ENCODE results near the gene NOTCH2.

NOTCH2 gene

DNA sequence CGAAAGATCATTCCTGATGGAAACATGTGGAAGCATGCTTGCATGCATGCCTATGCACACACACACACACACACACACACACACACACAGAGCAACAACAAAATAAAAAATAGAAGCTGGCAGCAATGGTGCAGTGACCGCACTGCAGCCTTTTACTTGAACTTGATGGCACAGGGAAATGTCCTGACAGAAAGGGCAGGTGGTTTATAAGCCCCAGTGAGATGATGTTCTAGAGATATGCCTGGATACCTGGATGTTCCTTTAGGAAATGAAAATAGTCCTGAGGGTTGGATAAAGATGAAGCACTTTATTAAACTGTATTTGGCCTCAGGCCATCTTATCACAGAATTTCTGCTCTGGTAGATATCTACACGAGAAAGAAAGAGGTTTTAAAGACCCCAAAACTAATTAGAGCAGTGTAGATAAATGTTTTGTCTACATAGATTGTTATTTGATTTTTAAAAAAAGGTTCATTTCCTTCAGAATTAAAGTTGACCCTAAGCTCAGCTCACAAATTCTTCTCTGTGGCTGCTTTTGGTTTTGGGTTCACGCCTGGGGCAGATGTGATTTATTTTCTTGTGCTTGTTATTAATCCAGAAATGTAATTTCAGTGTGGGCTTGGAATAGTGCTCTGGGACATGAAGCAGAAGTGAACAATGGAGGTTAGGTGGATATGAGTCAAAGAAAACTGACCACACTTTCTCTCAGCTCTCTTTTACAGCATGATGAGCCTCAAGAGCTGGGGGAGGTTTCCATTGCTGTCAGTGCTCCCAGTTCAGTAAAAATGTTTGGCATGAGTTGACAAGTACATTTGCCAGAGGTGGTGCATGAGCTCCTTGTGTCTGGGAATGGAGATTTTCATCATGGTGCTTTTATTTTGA, 196.1 kb downstream of the NOTCH2 start:
- no peak for DNase-seq (ENCODE audit: low spot score)

DNA sequence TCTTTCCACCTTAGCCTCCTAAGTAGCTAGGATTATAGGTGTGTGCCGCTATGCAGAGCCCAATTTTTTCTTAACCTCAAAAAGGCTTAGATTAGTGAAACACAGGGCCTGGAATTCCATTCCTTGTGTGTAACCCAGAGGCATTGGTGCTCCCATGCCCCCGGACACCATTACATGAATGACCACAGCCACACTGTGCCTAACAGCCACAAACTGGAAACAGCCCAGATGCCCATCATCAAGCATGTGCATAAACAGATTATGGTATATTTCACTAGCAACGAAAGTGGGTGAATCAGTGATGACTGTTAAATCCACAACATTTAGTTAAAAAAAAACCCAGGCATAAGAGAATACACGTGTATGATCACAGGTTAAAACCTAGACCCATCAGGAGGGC, 197.6 kb downstream of the NOTCH2 start:
- DNase-seq (ENCODE audit: low spot score), result no peak

DNA sequence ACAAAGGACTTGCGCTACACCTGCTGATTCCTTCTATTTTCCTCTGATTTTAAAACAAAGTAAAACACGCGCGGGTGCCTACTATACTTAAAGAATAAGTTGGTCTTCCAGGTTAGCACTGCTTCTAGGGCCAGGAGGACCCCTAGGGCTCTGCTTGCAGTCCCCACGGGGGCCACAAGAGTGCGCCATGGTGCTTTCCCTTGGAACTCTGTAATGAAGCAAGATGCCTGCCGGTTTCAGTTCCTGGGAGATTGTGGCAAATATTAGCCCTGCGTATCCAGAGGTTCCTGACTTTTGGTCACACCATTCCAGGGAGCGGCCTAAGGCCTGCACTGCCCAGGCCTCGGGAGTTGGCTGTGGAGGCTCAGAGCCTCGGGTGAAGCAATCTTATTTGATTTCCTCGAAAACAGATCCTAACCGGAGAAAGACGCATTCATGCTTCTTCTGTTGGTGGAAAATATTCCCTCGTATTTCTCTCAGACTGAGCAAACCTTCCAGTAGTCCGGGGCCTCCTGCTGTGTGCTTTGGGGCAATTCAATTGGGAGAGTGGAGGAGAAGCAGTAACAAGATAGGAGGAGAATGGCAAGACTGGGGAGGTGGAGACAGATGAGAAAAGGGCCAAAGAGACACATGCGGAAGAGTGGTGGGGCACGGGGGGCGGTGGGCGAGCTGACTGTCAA, 198.4 kb downstream of the NOTCH2 start:
- peak; percentile 51 for DNase-seq (ENCODE audit: low spot score)

DNA sequence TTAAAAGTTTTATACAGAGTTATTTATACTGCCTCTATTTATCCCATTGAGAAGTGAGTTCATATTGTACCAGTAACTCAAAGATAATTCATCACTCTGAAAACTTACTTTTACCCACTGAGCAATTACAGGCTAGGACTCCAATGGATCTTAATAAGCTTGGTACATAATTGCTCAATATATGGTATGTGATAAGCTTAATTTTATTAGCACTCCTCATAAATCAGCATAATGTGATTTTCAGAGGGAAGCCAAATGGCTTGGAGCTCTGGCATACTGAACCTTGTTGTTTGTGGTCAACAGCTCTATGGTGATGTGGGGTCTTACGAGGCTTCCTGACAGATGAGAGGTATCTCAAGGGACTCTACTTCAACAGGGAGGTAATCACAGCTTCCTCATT, 199.5 kb downstream of the NOTCH2 start:
- no peak for DNase-seq (ENCODE audit: low spot score)

DNA sequence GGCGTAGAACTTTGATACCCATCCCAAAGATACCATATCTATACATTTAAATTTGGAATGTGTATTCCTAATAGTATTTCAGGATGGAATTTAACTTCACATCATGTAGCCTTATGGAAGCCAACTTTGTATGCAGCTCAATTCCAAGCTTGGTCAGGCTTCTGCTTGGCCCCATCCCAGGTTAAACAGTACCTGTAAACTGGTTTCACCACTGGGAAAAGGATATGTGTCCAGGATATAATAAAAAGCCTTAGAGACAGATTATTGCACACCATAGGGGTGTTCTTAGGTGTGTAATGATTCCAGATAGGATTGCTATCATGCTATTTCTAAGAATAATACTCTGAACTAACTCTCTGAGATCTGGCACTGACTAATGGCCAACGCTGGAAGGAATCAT, 201.3 kb downstream of the NOTCH2 start:
- no peak for DNase-seq (ENCODE audit: low spot score)

DNA sequence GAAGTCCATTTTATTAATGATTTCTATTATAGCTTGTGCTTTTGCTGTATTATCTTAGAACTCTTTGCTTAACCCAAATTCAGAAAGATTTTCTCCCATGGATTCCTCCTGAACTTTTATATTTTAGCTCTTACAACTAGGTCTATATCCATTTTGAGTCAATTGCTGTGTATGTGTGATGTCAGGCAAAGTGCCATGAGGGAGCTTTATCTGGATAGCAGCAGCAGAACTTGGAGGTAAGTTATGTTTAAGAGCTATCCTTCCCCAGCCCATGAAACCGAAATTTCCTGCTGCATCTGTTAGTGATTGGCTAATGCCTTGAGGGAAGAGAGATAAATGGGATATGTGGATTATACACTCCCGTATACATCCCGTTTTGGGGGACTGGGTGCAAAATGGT, 203.0 kb downstream of the NOTCH2 start:
- DNase-seq (ENCODE audit: low spot score), result no peak

DNA sequence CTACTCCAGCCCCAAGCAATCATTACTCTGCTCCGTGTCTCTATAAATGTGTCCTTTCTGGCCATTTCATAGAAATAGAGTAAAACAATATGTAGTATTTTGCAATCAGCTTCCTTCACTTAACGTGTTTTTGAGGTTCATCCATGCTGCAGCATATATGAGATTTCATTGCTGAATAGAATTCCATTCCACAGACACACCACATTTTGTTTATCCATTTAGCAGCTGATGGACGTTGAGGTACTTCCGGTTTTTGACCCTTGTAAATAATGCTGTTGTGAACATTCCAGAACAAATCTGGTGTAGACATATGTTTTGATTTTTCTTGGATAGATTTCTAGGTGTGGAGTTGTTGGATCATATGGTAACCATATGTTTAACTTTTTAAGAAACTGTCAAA, 203.8 kb downstream of the NOTCH2 start:
- no peak for DNase-seq (ENCODE audit: low spot score)

DNA sequence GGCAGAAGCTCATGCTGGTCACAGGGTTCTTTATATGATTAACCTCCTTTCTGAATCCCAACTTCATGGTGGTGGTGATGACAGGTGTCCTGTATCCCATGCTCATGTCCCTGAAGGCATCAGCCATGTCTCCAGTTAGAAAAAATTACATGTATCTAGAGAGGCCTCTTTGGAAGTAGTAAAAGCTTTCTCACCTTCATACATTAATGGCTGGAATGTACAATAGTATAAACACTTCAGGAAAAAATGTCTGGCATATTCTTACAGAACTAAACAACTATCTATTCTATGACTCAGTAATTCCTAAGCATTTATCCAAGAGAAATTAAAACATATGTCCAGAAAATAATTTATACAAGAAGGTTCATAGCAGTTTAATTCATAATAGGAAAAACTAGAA, 207.2 kb downstream of the NOTCH2 start:
- no peak for DNase-seq (ENCODE audit: low spot score)
